GM19099 (cell line): Measurements from ENCODE around the gene TTC1.

ENCODE experiments used
- POLR2A ChIP-seq: IDR thresholded peaks from 3 replicates; pipeline ENCODE4 v1.6.1; 2011; ENCODE audit warnings: low read depth; ENCODE audit not compliant: insufficient read length; ENCODE audit errors: extremely low read depth

Gene TTC1

DNA sequence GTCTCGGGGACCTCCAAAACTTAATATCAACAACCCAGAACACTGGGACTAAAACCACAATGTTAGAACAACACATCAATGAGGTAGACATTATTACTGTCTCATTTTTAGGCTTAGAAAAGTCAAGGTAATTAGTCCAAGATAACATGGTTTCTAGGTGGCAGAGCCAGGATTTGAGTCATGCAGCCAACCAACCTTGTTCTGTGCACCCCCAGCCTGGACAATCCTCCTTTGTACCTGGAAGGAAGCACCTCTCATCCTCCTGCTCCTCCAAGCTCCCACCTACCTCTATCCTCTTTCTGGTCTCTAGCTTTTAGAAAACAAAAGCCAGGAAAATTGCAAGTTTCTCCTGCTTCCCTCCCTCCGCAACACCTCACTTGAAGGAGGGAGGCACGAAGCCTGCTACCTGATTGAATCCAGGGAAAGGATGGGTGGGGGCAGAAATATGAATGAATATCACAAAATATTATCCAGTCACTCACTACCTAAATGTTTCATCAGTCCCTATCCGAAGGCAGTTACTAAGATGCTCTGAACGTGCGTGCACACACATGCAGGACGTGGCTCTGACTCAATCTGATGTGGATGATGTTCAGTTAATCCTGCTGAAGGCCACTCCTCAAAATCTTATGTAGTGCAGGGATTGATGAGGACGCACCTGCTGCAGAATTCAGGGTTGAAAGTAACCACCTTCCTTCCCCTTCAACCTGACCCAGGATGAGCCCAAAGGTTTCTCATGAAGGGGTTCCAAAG lies 26.3 kb upstream of the TTC1 start:
- no peak for TF ChIP-seq POLR2A

DNA sequence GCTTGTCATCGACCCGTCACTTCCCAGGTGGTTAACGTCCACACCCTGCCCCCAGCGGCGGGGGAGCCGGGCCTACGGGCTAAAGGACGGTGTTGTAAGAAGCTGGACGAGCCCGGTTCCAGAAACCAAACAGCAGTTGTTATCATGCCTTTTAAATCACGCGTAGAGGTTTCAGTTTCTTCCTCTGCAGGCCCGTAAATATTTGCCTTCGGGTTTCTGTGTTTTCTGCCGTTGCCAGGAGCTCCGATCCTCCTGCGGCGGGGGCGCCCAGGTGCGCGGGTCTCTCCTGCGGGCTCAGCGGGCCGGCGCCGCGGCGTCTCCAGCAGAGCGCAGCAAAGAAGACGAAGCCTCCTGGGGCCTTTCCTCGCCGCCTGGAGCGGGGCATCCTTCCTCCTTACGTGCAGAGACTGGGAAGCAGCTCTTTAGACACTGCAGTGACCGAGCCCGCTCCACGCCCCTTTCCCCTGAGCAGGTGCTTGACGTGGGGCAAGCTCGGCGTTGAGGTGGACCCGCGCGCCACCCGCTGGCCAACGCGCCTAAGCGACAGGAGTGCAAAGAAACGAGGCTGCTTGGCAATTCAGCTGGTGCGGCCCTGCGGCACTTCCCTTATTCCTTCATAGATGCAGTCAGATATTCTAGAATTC lies 21.8 kb upstream of the TTC1 start:
- TF ChIP-seq POLR2A, result no peak

DNA sequence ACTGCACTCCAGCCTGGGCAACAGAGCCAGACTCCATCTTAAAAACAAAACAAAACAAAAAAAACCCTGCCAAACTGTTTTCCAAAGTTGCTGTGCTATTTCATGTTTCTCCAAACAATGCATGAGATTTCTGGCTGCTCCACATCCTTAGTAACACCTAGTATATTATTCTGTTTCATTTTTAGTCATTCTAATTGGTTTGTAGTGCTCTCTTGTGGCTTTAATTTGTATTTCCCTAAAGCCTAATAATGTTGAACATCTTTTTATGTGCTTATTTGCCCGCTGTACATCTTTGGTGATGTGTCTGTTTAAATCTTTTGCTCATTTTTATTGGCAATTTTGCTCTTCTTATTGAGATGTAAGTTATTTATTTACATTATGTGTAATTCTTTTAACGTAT lies 18.4 kb upstream of the TTC1 start:
- TF ChIP-seq POLR2A, result no peak

DNA sequence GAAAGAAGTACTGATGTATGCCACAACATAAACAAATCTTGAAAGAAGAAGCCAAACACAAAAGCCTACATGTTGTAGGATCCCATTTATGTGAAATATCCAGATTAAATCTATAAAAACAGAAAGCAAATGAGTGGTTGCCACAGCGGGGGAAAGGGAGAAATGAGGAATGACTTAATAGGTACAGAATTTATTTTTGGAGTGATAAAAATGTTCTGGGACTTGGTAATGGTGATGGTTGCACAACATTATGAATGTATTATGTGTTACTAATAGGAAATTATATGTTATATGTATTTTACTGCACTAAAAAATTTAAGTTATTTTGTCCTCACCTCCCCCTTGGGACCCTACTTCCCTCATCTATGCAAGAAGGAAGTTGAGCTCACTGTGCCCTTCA lies 16.4 kb upstream of the TTC1 start:
- no peak for TF ChIP-seq POLR2A

DNA sequence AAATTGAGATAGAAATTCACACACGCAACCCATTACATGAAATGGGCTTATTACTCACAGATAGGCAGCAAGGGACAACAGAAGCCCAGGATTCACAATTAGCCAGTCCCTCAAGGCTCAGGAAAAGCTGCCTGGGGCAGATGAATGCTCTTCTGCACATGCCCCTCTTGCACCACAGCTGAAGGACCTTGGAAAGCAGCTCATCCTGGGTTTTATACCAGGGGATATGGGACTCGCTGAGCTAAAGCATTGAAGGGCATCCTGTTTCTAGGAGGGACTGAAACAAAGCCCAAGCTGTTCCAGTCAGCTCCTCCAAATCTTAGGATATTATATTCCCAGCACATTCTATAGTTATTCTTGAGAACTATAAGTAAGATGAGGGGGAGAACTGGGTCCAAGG lies 15.7 kb upstream of the TTC1 start:
- no peak for TF ChIP-seq POLR2A

DNA sequence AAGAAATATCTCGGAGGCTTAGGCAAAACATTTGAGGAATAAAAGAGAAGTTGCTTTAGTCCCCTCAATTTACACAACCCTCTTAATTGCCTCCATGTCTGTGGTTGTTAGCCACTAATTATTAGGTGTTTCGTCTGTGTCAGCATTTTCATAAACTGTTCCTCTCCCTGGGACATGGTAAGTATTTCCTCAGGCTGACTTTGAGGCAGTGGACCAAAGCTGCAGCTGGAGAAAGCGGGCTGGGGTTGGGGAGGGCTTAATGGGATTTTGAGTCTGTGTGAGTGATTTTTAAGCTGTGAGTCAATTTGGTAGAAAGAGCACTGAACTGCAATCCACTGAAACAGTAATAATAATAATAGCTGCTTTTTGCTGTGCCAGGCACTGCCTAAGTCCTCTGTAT lies 13.0 kb upstream of the TTC1 start:
- no peak for TF ChIP-seq POLR2A

DNA sequence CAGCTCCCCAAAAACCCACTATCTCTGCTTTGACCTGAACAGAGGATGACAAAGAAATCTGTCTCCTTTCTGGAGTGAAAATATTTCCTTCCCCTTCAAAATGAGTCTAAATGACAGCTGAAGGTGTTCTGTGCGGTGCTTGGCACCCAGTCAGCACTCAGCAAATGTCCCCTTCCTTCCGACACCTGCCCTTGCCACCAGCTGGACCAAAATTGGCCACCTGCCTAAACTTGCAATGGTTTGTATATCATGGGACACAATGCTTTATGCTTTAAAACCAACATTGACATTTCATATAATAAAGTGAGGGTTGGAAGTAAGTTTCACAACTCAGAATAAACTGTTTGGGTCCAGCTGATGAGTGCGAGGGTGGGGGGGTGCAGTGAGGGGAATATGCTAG lies 7.5 kb upstream of the TTC1 start:
- no peak for TF ChIP-seq POLR2A

DNA sequence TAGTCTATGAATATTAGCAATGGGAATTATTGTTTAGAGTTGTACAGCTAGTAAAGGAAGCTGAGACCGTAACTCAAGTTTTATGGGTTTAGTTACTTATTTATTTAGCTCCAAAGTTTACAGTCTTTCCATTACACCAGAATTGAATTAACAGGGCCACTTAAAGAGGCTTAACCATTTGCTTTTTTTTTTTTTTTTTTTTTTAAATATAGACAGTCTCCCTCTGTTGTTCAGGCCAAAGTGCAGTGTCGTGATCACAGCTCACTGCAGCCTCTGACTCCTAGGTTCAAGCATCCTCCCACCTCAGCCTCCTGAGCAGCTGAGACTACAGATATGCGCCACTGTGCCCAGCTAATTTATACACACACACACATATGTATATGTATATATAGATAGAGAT lies 1.4 kb upstream of the TTC1 start:
- TF ChIP-seq POLR2A, result no peak

DNA sequence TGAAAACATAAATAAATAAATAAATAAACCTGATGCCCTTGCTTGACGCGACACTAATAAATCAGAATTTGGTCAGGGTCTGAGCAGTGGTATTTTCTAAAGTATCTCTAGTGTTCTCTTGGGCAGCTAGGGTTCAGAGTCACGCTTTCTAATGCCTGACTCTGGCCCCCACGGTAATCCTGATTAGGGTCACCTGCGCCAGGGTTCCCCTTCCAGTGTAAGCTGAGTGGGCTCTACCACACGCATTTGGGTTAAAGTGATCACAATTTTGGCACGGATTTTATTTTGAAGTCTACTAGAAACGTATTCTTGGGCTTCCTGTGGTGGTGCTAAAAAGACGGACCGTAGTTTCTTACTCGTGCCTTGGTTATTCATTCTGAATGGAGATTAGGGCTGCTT lies 651 bp downstream of the TTC1 start:
- no peak for TF ChIP-seq POLR2A

DNA sequence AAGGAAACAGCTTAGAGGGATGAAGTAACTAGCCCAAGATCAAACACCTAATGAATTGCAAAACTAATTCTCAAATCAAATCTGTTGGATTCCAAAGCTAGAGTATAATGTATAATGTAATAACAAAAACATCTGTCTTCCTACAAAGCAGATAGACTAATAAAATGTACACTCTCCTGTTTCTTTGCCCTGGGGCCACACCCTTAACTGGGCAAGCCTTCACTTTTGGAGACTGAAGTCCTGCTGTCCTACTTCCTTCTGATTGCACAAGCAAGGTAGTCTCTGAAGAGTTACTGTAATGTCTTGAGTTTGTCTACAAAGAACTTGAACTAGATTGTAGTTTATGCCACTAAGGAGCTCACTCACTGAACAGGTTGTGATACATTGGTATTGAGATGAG lies 2.5 kb downstream of the TTC1 start:
- no peak for TF ChIP-seq POLR2A

DNA sequence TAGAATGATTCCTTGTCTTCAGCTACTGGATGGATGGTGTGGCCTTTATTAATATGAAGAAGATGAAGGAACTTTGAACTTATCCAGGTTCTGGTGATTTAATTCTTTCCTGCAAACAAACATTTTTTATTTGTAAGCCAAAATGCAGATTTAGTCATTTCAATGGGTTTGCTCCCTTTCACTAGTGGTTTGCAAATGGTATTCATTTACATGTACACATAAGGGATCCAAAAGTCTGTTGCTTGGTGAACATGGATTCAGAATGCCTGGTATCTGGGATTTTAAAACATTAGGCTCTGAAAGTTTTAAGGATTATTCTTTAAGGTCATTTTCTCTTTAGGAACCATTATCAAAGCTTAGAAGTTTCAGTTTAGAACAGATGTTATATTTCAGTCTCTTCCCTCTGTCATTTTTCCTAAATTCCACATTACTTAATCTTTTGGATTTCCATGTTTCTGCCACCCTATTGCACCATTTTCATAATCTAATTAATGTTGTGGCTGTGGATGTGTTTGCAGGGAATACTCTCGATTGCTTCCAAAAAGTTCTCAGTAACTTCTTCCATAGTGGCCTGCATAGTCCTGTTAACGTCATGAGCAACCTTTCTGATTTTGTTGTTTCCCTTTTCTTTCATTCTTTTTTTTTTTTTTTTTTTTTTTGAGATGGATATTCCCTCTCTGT lies 10.1 kb downstream of the TTC1 start:
- TF ChIP-seq POLR2A, result no peak

DNA sequence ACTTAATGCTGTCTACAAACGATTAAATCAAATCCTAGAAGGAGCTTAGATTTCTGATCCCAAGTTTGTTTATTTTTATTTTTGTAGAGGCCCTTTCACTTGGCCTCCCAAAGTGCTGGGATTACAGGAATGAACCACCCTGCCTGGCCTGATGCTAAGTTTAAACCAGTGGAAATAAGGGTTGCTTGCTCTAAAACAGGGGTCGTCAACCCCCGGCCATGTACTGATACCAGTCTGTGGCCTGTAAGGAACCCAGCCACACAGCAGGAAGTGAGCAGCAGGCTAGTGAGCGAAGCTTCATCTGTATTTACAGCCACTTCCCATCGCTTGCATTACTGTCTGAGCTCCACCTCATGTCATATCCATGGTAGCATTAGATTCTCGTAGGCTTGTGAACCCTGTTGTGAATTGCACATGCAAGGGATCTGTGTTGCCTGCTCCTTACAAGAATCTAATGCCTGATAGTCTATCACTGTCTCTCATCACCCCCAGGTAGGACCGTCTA lies 11.4 kb downstream of the TTC1 start:
- TF ChIP-seq POLR2A, result no peak

DNA sequence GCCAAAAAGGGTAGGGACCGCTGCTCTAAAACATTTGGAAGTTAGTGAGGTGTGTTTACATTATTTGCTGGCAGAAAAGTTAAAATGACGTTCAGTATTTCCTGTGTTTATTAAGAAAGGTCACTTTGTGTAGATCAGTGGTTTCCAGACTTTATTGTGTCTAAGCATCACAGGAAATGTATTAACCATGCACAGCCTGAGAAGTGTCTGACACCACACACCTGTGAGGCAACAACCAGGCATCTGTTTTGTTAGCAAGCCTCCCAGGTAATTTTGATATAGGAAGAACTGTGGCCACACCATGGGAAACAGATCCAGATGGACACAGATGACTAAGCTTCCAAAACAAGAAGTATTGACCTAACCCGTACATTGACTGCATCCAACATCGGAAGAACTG lies 12.0 kb downstream of the TTC1 start:
- no peak for TF ChIP-seq POLR2A

DNA sequence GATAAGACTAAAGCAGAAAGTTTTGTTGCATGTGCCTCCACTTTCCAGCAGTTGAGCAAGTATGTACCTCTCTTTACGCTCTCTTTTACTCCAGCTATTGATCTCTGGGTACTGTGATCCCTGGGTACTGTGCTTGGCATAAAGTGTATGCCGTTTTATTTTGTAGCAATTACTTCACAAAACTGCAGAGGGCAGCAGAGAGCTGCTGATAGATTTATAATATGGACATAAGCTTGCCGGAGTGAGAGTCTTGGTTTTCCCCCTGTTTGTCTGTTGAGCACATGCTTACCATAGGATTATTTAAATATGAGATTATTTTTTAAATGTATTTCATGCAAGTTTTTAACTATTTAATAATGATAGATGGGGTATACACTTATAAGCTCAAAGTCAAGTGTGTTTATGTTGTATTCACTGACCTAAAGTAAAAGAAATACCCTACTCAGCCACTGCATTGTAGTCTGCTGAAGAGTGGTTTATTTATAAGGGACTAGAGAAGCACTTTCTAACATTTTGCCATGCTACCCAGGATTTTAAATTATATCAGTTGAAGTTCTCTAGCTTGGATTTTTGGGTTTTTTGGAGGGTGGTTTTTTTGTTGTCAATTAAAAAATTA lies 13.0 kb downstream of the TTC1 start:
- TF ChIP-seq POLR2A, result no peak
